Measurements from ENCODE around the gene CADM2.

DNA sequence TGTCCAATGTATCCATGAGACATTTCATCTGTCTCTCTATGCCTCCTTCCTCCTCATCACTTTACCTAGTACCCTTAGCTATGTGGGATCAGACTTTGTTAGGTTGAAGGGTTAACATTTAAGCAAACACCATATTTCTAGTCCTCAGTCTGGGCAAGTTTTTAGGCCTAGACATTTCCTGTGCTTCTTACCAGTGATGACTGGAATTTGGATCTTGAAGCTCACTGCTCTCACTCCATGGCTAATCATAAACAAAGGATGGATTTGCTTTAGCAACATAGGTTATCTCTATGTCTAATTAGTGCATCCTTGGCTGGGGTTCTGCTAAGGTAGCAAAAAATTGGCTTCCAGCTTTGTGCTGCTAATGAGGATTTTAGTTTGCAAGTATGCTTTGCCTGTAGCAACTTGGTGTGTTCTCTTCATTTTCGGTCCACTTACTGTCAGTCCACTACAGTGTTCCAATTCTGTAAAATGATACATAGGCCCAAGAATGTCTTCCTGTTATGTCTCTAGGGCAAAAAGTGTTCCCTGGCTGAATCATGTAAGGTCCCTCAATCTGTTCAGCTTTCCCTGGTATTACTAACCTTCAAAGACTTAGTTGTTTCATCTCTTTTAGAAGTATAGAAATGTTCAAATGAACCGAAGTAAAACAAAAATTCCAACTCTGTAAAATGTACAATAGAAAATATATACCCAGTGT lies 615.4 kb downstream of the CADM2 start:
- TF ChIP-seq, protein P1, sequence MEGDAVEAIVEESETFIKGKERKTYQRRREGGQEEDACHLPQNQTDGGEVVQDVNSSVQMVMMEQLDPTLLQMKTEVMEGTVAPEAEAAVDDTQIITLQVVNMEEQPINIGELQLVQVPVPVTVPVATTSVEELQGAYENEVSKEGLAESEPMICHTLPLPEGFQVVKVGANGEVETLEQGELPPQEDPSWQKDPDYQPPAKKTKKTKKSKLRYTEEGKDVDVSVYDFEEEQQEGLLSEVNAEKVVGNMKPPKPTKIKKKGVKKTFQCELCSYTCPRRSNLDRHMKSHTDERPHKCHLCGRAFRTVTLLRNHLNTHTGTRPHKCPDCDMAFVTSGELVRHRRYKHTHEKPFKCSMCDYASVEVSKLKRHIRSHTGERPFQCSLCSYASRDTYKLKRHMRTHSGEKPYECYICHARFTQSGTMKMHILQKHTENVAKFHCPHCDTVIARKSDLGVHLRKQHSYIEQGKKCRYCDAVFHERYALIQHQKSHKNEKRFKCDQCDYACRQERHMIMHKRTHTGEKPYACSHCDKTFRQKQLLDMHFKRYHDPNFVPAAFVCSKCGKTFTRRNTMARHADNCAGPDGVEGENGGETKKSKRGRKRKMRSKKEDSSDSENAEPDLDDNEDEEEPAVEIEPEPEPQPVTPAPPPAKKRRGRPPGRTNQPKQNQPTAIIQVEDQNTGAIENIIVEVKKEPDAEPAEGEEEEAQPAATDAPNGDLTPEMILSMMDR (IDR thresholded peaks at IDR 0.05; ENCODE audit: poor library complexity) = no peak
- TF ChIP-seq EZH2 (IDR thresholded peaks at IDR 0.05; ENCODE audit: borderline replicate concordance) = no peak

Data from hepatocyte (in vitro differentiated cells).